CD14-positive monocyte (primary cell): ENCODE measurements around the gene TMEM234. TPM values are rescaled to one million over a fixed set of nuclear protein-coding genes. Genes with fewer than 3 reads are reported as not detected.

Experiments
- DNase-seq, 3 donors: peaks; one replicate each; pipeline ENCODE4 v3.0.0-alpha.2; 2011 to 2022
- H2AFZ ChIP-seq: 2 replicates; pipeline ENCODE4 v1.6.0; 2012; ENCODE audit warnings: mild to moderate bottlenecking, low read depth, low read length, inconsistent platforms; ENCODE audit not compliant: insufficient read depth, poor library complexity, severe bottlenecking
- H3K27ac ChIP-seq, 2 donors: 1 replicate in 1 of 2; 2 replicates in 1 of 2; pipeline ENCODE4 v1.5.1; 2012 to 2013; ENCODE audit warnings: low read length in 2 of 2, control low read depth in 1 of 2, inconsistent platforms in 1 of 2, low read depth in 1 of 2, mild to moderate bottlenecking in 1 of 2
- H3K27me3 ChIP-seq, 2 donors: one replicate each; pipeline versions ENCODE4 v1.6.0 to v1.6.1; 2011 to 2013; ENCODE audit warnings: low read length in 2 of 2; ENCODE audit not compliant: control insufficient read depth in 2 of 2, insufficient read depth in 2 of 2
- H3K36me3 ChIP-seq, 2 donors: replicated peaks in 1 of 2; 1 replicate in 1 of 2; 2 replicates in 1 of 2; pipeline versions ENCODE4 v1.5.1 to v1.6.1; 2012 to 2013; ENCODE audit warnings: low read length in 2 of 2, control low read depth in 1 of 2, inconsistent platforms in 1 of 2, mild to moderate bottlenecking in 1 of 2; ENCODE audit not compliant: insufficient read depth in 2 of 2, control insufficient read depth in 1 of 2
- H3K4me1 ChIP-seq, 2 donors: 1 replicate in 1 of 2; 2 replicates in 1 of 2; pipeline versions ENCODE4 v1.5.1 to v1.6.1; 2012 to 2013; ENCODE audit warnings: low read length in 2 of 2, control low read depth in 1 of 2, inconsistent platforms in 1 of 2, mild to moderate bottlenecking in 1 of 2, moderate library complexity in 1 of 2; ENCODE audit not compliant: insufficient read depth in 2 of 2, control insufficient read depth in 1 of 2
- H3K4me2 ChIP-seq: replicated peaks from 2 replicates; pipeline ENCODE3; 2012; ENCODE audit warnings: low read length, moderate library complexity, mild to moderate bottlenecking; ENCODE audit not compliant: poor library complexity, severe bottlenecking; ENCODE audit errors: extremely low read depth
- H3K4me3 ChIP-seq, 3 experiments: fragments of 200-600 bp in 1 of 3; sonication (generic) in 1 of 3; replicated peaks in 1 of 3; 1 replicate in 2 of 3; 2 replicates in 1 of 3; pipeline ENCODE4 v1.5.1; 2011 to 2013; ENCODE audit warnings: low read length in 3 of 3, mild to moderate bottlenecking in 3 of 3, control low read depth in 2 of 3, low read depth in 2 of 3, inconsistent platforms in 1 of 3, moderate library complexity in 1 of 3
- H3K79me2 ChIP-seq: 2 replicates; pipeline ENCODE4 v1.6.0; 2012; ENCODE audit warnings: mild to moderate bottlenecking, control low read depth, inconsistent platforms, low read length, moderate library complexity; ENCODE audit not compliant: insufficient read depth
- H3K9ac ChIP-seq: 2 replicates; pipeline ENCODE4 v1.6.0; 2017; ENCODE audit warnings: low read length, mild to moderate bottlenecking; ENCODE audit not compliant: insufficient read depth, poor library complexity, severe bottlenecking
- H3K9me3 ChIP-seq, 2 donors: replicated peaks in 1 of 2; 1 replicate in 1 of 2; 2 replicates in 1 of 2; pipeline versions ENCODE4 v1.5.1 to v1.6.1; 2012 to 2013; ENCODE audit warnings: low read length in 2 of 2, control low read depth in 1 of 2; ENCODE audit not compliant: control insufficient read depth in 1 of 2, insufficient read depth in 1 of 2
- H4K20me1 ChIP-seq: 2 replicates; pipeline ENCODE4 v1.6.0; 2012; ENCODE audit warnings: mild to moderate bottlenecking, low read length, control low read depth, moderate library complexity; ENCODE audit not compliant: insufficient read depth
- H3K27ac Mint-ChIP-seq, 7 donors: one replicate each; pipeline ENCODE4 v1.8.0; 2020; ENCODE audit warnings: mild to moderate bottlenecking in 7 of 7, mixed read lengths in 7 of 7, moderate library complexity in 6 of 7, inconsistent platforms in 2 of 7
- H3K27me3 Mint-ChIP-seq, 3 donors: one replicate each; pipeline ENCODE4 v1.8.0; 2021 to 2022; ENCODE audit warnings: low read depth in 3 of 3, mild to moderate bottlenecking in 3 of 3, mixed read lengths in 3 of 3, moderate library complexity in 3 of 3, inconsistent platforms in 1 of 3
- H3K36me3 Mint-ChIP-seq, 2 donors: one replicate each; pipeline ENCODE4 v1.8.0; 2020; ENCODE audit warnings: mixed read lengths in 2 of 2, inconsistent platforms in 1 of 2, mild to moderate bottlenecking in 1 of 2
- H3K4me1 Mint-ChIP-seq: one replicate; pipeline ENCODE4 v1.8.0; 2020; ENCODE audit warnings: mild to moderate bottlenecking, mixed read lengths
- H3K4me3 Mint-ChIP-seq, 2 donors: one replicate each; pipeline ENCODE4 v1.8.0; 2020; ENCODE audit warnings: mild to moderate bottlenecking in 2 of 2, mixed read lengths in 2 of 2, moderate library complexity in 1 of 2
- H3K9me3 Mint-ChIP-seq, 7 donors: one replicate each; pipeline ENCODE4 v1.8.0; 2020 to 2022; ENCODE audit warnings: mixed read lengths in 7 of 7, mild to moderate bottlenecking in 6 of 7, moderate library complexity in 6 of 7, inconsistent platforms in 2 of 7
- WGBS: methylation state at CpG from one replicate; pipeline ENCODE4 v1.1.5; 2013; ENCODE audit warnings: missing lambda C conversion rate; ENCODE audit not compliant: insufficient coverage; 5-methylcytosine and 5-hydroxymethylcytosine counted together
- intact Hi-C, 2 donors: fragments of 100-400 bp; cut with micrococcal nuclease; formaldehyde crosslinking; loops; one replicate each; pipeline versions ENCODE4 v1.15.0 to v1.15.1; 2023
- polyA plus RNA-seq, 3 donors: library from polyadenylated mRNA; depleted of rRNA in 1 of 3; unstranded in 2 of 3; stranded (reverse) in 1 of 3; fragments of 300-500 nt in 2 of 3; fragments of >200 nt in 1 of 3; fragmentation: Illumina TruSeq in 2 of 3; gene quantifications; 1 replicate in 2 of 3; 2 replicates in 1 of 3; pipeline ENCODE4 v1.2.3, GENCODE V29; 2012 to 2021
- TF ChIP-seq, protein P1 (sequence below): fragments of 200-600 bp; IDR thresholded peaks from one replicate; pipeline ENCODE4 v1.8.0; 2022; ENCODE audit warnings: antibody characterized with exemption, mild to moderate bottlenecking

TMEM234 gene
- polyA plus RNA-seq, 3 donors: 12.8 to 22.0 (median 14.5) TPM

DNA sequence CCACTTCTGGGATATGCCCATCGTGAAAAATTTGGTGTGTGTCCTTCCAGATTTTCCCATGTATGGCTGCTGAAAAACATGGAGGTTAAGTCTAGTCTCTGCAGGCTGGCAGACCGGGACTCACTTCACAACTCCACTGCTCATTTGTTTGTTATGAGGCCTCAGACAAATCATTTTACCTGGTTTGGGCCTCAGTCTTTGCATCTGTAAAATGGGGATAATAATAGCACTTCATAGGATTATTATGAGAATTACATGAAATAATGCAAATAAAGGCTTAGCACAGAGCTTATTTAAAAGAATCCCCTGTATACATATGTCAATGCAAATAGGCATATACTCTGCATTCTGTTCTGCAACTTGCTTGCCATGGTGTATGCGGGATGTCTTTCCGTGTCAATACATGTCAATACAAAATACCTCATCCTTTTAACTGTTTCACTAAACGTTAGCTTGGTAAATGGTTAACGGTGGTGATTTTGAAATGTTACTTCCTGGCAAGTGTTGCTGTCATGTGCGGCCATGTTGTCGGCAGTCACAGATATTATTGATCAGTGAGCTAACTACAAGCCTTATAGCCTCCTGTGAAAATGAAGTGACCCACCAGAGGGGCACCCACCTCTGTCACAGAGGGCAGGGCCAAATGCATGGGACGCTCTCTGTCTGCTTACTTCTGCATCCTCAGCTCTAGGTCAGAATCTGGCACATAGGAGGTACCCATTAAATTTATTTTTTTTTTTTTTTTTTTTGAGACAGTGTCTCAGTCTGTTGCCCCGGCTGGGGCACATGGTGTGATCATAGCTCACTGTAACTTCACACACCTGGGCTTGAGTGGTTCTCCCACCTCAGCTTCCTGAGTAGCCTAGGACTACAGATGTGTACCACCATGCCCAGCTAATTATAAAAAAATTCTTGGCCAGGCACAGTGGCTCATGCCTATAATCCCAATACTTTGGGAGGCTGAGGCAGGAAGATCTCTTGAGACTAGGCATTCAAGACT, 33.2 kb upstream of the TMEM234 start:
- H3K27me3 Mint-ChIP-seq: peaks cover 1 to 10% (median 9%) of the 10 kb centered on the region in 3 donors
- H3K4me1 Mint-ChIP-seq: peaks cover 12% of the 10 kb centered on the region
- no peak overlapping the region for H3K4me3 ChIP-seq
- no peak overlapping the region for H3K27ac ChIP-seq
- TF ChIP-seq, protein P1, sequence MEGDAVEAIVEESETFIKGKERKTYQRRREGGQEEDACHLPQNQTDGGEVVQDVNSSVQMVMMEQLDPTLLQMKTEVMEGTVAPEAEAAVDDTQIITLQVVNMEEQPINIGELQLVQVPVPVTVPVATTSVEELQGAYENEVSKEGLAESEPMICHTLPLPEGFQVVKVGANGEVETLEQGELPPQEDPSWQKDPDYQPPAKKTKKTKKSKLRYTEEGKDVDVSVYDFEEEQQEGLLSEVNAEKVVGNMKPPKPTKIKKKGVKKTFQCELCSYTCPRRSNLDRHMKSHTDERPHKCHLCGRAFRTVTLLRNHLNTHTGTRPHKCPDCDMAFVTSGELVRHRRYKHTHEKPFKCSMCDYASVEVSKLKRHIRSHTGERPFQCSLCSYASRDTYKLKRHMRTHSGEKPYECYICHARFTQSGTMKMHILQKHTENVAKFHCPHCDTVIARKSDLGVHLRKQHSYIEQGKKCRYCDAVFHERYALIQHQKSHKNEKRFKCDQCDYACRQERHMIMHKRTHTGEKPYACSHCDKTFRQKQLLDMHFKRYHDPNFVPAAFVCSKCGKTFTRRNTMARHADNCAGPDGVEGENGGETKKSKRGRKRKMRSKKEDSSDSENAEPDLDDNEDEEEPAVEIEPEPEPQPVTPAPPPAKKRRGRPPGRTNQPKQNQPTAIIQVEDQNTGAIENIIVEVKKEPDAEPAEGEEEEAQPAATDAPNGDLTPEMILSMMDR: no peak
- intact Hi-C loops: no loop called here
- no peak overlapping the region for H2AFZ ChIP-seq
- no peak for DNase-seq
- no peak overlapping the region for H3K4me2 ChIP-seq
- no peaks in the 10 kb centered on the region for H3K79me2 ChIP-seq
- H3K9me3 Mint-ChIP-seq: no peaks in the 10 kb centered on the region
- H4K20me1 ChIP-seq: no peaks in the 10 kb centered on the region
- WGBS: 62% methylated on average over 2 of the region's 10 CpGs
- H3K36me3 Mint-ChIP-seq: no peaks in the 10 kb centered on the region
- H3K9me3 ChIP-seq: no peaks in the 10 kb centered on the region
- H3K27me3 ChIP-seq: peaks cover 0 to under 1% of the 10 kb centered on the region in 2 donors
- no peak overlapping the region for H3K9ac ChIP-seq
- no peak overlapping the region for H3K27ac Mint-ChIP-seq
- H3K36me3 ChIP-seq: no peaks in the 10 kb centered on the region
- no peak overlapping the region for H3K4me3 Mint-ChIP-seq
- peaks cover 6 to 12% of the 10 kb centered on the region in 2 donors for H3K4me1 ChIP-seq

- intact Hi-C loops: no loop called here
Observed at GRCh38 chr1:32250893-32251716, 29.0 kb upstream of the TMEM234 start, which contains the start of gene LCK. LCK (plus strand) TSS chr1:32251265; CDS start chr1:32274330, 23,065 bp downstream.

More at GRCh38 chr1:32250893-32251716, 29.0 kb upstream of the TMEM234 start, which contains the start of gene LCK:
- no peaks in the 10 kb centered on the region for H3K9me3 ChIP-seq
- peaks cover 13 to 25% of the 10 kb centered on the region in 2 donors for H3K4me1 ChIP-seq
- H3K27ac ChIP-seq: no peak within 1 kb of the TSS
- H3K27me3 ChIP-seq: peaks cover 0 to 15% of the 10 kb centered on the region in 2 donors
- Mint-ChIP-seq H3K4me1 (peaks cover 26% of the 10 kb centered on the region), H3K36me3 (peaks cover 0 to 2% of the 10 kb centered on the region in 2 donors), H3K27me3 (peaks cover 16 to 37% (median 19%) of the 10 kb centered on the region in 3 donors), H3K9me3 (peaks cover 0 to 2% (median 0%) of the 10 kb centered on the region in 7 donors), H3K4me3 (peak within 1 kb of the TSS; percentile 2 to 74), H3K27ac (peak within 1 kb of the TSS in 1 of 7 donors; percentile 78)
- H3K9ac ChIP-seq: no peak within 1 kb of the TSS
- no peaks in the 10 kb centered on the region for H3K36me3 ChIP-seq
- H4K20me1 ChIP-seq: no peaks in the 10 kb centered on the region
- H2AFZ ChIP-seq: peak within 1 kb of the TSS; percentile 35
- TF ChIP-seq, protein P1: no peak
- no peak for DNase-seq
- H3K79me2 ChIP-seq: no peaks in the 10 kb centered on the region
- WGBS: 56% methylated on average over 25 of the region's 25 CpGs
- no peak within 1 kb of the TSS for H3K4me3 ChIP-seq
- H3K4me2 ChIP-seq: no peak within 1 kb of the TSS
